Ishikawa (cell line): ENCODE data around the gene HEYL.

ENCODE experiments used
- CEBPB ChIP-seq: IDR thresholded peaks from 2 replicates; pipeline ENCODE4 v1.6.1; 2012
- CREB1 ChIP-seq: IDR thresholded peaks from 2 replicates; pipeline ENCODE4 v1.6.1; 2012; ENCODE audit warnings: low read depth
- EP300 ChIP-seq: IDR thresholded peaks from 2 replicates; pipeline ENCODE4 v1.6.1; 2012; ENCODE audit warnings: borderline replicate concordance
- RAD21 ChIP-seq: IDR thresholded peaks from 2 replicates; pipeline ENCODE4 v1.6.1; 2012; ENCODE audit warnings: low read depth
- TAF1 ChIP-seq: IDR thresholded peaks from 2 replicates; pipeline ENCODE4 v1.6.1; 2012; ENCODE audit warnings: low read depth, mild to moderate bottlenecking
- YY1 ChIP-seq: IDR thresholded peaks from 2 replicates; pipeline ENCODE4 v1.6.1; 2012; ENCODE audit warnings: low read depth
- TF ChIP-seq, protein P1 (sequence below): IDR thresholded peaks from 2 replicates; pipeline ENCODE4 v1.6.1; 2012
- TF ChIP-seq, protein P2 (sequence below): IDR thresholded peaks from 2 replicates; pipeline ENCODE4 v1.6.1; 2012

DNA sequence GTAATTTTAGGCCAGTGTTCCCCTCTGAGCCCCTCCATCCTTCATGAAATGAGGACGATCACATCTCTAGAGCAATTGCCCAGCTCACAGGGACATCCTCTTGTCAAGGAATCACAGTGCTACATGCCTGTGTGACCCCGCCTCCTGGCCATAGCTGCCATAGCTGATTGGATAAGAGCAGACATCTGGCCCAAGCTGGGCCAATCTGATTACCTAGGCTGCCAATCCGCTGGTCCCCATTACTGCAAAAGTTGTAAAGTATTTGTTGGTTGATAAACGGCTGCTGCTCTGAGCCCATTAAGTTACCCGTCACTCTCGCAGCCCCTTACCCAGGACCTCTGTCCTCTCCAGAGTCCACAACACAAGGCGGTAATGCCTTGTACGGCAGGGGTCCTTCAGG is 24.1 kb upstream of the HEYL start:
- no peak for TF ChIP-seq CEBPB
- no peak for TF ChIP-seq TAF1
- TF ChIP-seq CREB1, result no peak
- TF ChIP-seq, protein P1, sequence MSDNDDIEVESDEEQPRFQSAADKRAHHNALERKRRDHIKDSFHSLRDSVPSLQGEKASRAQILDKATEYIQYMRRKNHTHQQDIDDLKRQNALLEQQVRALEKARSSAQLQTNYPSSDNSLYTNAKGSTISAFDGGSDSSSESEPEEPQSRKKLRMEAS, result no peak
- TF ChIP-seq EP300, result no peak
- TF ChIP-seq YY1, result no peak
- no peak for TF ChIP-seq RAD21
- TF ChIP-seq, protein P2, sequence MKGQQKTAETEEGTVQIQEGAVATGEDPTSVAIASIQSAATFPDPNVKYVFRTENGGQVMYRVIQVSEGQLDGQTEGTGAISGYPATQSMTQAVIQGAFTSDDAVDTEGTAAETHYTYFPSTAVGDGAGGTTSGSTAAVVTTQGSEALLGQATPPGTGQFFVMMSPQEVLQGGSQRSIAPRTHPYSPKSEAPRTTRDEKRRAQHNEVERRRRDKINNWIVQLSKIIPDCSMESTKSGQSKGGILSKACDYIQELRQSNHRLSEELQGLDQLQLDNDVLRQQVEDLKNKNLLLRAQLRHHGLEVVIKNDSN, result no peak
